ENCODE measurements around the gene CCDC187.
A peak's percentile ranks its signal among the peaks of the same experiment; 100 is the strongest.

CCDC187 gene

GRCh38 chr9:136297016-136297691 lies 6.7 kb downstream of the CCDC187 start:
- peak in 1 of 5 donors; percentile 2 for DNase-seq

- DNase-seq: peak in 1 of 5 donors; percentile 3
Measured at GRCh38 chr9:136296434-136297015, 7.4 kb downstream of the CCDC187 start.

GRCh38 chr9:136295542-136296433 lies 8.1 kb downstream of the CCDC187 start:
- peak in 1 of 5 donors; percentile 2 for DNase-seq

- no peak for DNase-seq
Measured at GRCh38 chr9:136295055-136295454, 8.8 kb downstream of the CCDC187 start.

GRCh38 chr9:136294437-136294836 lies 9.5 kb downstream of the CCDC187 start:
- DNase-seq: peak in 1 of 5 donors; percentile 2

- no peak for DNase-seq
Measured at GRCh38 chr9:136293476-136294077, 10.3 kb downstream of the CCDC187 start.

- DNase-seq: no peak
Measured at GRCh38 chr9:136292591-136293448, 11.1 kb downstream of the CCDC187 start.

- peak in 1 of 5 donors; percentile 6 for DNase-seq
Measured at GRCh38 chr9:136292026-136292538, 11.8 kb downstream of the CCDC187 start.

- peak in 1 of 5 donors; percentile 7 for DNase-seq
Measured at GRCh38 chr9:136291306-136292025, 12.4 kb downstream of the CCDC187 start.

GRCh38 chr9:136290508-136291000 lies 13.3 kb downstream of the CCDC187 start:
- DNase-seq: peak in 1 of 5 donors; percentile 6

- peak in 1 of 5 donors; percentile 1 for DNase-seq
Measured at GRCh38 chr9:136289651-136290507, 14.0 kb downstream of the CCDC187 start.

- DNase-seq: peak in 1 of 5 donors; percentile 2
Measured at GRCh38 chr9:136287960-136288753, 15.7 kb downstream of the CCDC187 start.

GRCh38 chr9:136286987-136287379 lies 16.9 kb downstream of the CCDC187 start:
- DNase-seq: no peak

- DNase-seq: no peak
Measured at GRCh38 chr9:136286359-136286986, 17.4 kb downstream of the CCDC187 start.

- DNase-seq: no peak
Measured at GRCh38 chr9:136285501-136286358, 18.2 kb downstream of the CCDC187 start.

- peak in 1 of 5 donors; percentile 3 for DNase-seq
Measured at GRCh38 chr9:136284951-136285350, 18.9 kb downstream of the CCDC187 start.

GRCh38 chr9:136284311-136284710 lies 19.6 kb downstream of the CCDC187 start:
- no peak for DNase-seq
